ENCODE measurements around the gene SSU72.

GRCh38 chr1:1617925-1618324 lies 43.3 kb upstream of the SSU72 start:
- no peak for TF ChIP-seq EZH2phosphoT487 (conservative IDR thresholded peaks at IDR 0.05; ENCODE audit: low read length)
- TF ChIP-seq, protein P1, sequence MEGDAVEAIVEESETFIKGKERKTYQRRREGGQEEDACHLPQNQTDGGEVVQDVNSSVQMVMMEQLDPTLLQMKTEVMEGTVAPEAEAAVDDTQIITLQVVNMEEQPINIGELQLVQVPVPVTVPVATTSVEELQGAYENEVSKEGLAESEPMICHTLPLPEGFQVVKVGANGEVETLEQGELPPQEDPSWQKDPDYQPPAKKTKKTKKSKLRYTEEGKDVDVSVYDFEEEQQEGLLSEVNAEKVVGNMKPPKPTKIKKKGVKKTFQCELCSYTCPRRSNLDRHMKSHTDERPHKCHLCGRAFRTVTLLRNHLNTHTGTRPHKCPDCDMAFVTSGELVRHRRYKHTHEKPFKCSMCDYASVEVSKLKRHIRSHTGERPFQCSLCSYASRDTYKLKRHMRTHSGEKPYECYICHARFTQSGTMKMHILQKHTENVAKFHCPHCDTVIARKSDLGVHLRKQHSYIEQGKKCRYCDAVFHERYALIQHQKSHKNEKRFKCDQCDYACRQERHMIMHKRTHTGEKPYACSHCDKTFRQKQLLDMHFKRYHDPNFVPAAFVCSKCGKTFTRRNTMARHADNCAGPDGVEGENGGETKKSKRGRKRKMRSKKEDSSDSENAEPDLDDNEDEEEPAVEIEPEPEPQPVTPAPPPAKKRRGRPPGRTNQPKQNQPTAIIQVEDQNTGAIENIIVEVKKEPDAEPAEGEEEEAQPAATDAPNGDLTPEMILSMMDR (IDR thresholded peaks at IDR 0.05; ENCODE audit: insufficient read depth, low read length, poor library complexity, severe bottlenecking): no peak
